GM19238 (cell line): ENCODE measurements around the gene COMMD8.
"Not testable (repeated sequence)": the region's sequence is repeated elsewhere in the genome, so short reads cannot be mapped to it uniquely, and the experiment has no call there.

ENCODE experiments used
- DNase-seq: peaks from one replicate; pipeline ENCODE4 v3.0.0; 2011; ENCODE audit warnings: low spot score; ENCODE audit not compliant: insufficient read length

COMMD8 gene

DNA sequence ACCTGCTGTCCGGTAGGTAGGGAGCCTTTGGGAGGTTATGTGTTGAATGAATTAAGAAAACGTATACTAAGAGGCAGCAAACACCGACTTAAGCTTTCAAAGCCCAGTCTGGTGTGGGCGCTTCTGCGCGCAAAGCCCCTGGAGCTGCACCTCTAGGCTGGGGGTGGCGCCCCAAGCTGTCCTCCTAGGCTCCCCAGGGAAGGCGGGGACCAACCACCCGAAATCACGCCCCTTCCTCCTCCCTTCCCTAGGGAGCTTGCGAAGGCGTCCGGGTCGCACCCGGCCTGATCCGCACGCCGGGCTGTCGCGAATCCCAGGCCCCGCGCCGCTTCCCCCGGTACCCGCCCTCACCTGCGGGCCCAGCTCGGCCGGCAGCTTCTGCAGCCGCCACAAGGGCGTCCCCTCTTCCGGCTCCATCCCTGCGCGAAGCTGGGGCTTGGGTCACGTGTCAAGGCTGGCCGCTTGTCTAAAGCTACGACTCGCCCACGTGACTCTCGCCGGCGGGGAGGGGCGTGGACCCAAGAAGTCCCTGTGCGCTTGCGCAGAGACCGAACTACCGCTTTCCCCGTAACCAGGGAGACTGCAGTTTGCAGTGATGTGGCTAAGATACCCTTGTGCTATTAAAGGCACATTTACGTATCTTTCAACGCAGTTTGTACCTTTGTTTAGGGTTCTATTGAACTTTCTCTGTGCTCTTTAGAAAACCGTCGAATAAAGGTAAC lies at the start of gene COMMD8:
TSS of gene COMMD8 (minus strand) at position 468 of the 722 bp plus-strand sequence. CDS start at position 417, 51 bp downstream.
- DNase-seq, result peak; percentile 80

DNA sequence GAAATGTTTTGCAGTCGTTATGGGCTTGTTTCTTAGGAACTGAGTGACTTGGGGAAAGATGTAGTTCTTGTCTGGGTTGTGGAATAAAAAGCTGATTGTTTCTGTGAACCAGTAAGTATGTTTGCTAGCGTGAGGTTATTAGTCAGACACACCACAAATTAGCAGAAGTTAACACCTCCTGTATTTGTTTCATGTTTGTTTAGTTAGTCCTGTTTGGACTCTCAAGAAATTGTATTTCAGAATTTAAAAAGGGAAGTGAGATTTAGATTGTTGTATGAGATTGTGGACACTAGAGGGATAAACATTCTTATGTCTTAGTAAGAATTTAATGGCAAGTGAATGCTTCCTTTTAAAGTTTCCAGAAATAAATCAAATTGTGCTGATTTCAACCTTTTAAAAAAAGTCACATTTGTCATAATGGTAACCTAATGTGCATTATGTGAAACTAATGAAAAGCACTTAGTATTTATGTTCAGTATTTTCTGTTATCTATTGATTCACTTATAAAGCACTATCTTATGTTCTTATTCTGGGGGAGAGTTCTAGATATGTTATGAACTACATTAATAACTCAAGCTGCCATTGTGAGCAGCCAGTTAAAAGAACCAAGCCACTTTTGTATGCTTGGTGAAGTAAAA lies 47.1 kb upstream of the COMMD8 start:
- DNase-seq, result no peak

DNA sequence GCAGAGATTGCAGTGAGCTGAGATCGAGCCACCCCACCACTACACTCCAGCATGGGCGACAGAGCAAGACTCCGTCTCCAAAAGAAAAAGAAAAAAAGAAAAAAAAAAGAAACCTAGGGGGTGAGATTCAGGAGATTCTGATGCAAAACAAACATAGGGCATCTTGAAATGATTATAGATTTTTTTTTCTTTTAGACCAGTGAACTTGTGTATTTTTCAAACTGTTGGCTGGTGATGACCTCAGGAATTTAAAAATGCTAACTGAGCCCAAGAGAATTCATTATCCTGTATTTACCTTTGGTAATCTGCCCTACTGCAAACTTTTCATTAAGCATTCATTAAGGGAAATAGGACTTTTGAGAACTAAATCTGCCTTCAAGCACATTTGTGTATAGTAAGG lies 42.2 kb upstream of the COMMD8 start:
- DNase-seq, result no peak

DNA sequence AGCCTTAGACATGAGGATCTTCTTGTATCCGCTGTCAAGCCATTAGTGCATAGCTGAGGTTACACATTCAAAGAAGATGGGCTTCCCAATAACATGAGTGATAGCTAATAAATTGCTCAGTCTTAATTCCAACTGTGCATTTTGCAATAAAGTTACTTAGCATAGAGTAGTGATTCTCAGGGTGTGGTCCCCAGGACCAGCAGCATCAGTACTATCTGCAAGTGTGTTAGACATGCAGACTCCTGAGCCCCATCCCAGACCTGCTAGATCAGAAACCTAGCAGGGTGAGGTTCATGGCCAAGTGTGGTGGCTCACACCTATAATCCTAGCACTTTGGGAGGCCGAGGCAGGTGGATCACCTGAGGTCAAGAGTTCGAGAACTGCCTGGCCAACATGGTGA lies 41.6 kb upstream of the COMMD8 start:
- DNase-seq, result no peak

DNA sequence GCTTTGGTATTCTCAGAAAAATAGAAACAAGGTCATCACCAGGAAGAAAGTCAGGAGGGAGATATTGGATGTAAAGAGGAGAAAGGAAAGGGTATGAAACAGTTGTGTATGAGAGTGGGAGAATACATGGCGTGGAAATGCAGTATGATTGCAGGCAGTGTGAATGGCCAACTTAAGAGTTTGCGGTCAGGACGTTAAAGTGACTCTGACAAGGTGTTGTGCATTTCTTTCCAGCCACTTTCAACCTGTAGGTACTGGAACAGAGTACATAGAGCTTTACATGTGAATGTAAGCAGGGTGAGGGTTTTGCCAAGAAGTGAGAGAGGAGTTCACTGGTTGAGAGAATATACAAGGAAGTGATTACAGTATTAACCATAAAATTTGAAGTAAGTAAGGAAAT lies 37.3 kb upstream of the COMMD8 start:
- DNase-seq, result no peak

DNA sequence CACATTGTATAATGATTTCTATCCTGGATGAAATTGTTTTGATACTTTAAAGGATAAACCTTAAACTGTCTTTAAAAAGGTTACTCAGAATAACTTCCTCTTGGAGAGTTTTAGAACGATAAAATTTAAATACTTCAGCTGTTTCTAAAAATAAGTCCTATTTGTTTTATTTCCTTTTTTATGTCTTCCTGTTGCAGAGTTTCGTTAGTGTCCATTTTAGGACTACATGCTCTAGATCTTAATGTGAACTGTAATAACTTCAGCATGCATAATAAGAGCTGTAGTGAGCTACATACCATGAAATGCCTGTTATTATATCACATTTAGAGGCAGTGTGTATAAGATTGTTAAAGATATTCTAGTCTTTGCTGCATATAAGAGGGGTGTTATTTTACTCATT lies 36.2 kb upstream of the COMMD8 start:
- no peak for DNase-seq

DNA sequence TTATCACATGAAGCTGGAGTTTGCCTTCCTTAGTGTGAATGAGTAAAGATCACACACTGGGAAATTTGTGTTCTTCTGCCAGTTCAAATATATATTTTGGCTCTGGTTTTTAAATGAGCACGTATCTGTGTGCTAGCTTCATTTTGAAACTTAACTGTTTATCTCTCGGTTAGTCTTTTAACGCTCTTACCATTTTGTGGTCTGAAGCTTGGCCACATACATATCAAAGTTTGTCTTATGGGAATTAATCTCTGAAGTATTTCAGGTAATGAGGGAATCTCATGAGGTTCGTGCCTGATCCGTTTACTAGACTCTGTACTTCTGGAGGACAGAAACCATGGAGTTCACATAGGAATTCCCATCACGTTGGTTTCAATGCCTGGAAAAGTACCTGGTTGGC lies 35.4 kb upstream of the COMMD8 start:
- no peak for DNase-seq

DNA sequence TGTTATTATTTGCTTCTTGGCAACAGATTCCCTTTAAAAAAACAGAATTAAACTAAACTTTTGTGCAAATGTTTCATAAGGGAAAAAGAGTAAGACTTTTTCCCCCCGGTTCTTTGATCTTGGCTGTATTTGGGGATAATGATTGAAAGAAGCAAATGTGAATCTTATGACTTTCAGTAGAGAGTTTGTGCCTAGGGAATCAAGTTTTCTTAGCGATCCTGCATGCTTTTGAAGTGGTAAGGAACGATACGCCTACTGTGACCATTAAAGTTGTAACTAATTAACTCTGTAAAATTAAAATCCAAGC lies 30.6 kb upstream of the COMMD8 start:
- no peak for DNase-seq

DNA sequence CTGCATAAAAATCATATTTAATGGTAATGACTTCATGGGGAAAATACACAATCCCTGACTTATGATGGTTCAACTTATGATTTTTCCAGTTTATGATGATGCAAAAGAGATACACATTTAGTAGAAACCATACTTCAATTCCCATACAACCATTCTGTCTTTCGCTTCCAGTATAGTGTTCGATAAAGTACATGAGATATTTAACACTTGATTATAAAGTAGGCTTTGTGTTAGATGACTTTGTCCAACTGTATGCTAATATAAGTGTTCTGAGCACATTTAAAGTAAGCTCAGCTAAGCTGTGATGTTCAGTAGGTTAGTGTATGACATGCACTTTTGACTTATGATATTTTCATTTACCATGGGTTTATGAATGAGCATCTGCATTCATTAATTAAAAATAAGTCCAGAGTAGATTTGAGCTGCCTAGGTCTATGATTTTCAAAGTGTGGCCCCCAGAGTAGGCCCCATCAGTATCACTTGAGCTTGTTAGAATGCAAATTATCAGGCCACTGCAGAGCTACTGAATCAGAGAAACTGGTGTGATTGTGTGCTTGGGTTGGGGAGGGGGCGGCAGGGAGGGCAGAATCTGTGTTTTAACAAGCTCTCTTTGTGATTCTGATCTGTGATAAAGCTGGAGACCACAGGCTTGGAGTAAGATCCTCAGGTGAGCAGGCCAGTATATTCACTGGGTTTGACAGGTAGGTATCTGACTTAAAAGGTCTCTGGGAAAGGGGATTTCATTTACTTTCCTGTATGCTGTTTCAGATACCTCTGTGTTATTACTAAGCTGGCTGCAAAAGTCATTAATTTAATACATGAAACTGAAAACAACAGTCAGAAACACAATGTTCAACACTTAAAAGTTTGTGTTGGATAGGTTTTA lies 30.0 kb upstream of the COMMD8 start:
- no peak for DNase-seq

DNA sequence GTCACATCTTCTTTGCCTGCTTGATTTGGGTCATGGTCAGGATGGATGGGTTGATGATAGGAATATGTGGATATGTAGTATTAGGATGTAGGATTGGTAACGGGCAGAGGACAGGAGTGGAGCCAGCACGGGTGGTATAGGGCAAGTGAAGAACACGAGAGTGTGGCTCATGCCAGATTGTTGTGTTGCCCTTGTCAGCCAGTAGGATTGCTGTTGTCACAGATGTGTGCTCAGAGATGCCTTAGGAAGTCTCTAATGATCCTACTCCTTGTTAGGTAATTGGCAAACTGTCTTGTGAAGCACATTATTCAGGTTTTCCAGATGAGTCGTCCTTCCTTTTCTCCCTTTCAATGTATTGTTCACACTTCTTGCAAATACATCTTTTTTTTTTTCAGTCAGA lies 27.0 kb upstream of the COMMD8 start:
- no peak for DNase-seq

DNA sequence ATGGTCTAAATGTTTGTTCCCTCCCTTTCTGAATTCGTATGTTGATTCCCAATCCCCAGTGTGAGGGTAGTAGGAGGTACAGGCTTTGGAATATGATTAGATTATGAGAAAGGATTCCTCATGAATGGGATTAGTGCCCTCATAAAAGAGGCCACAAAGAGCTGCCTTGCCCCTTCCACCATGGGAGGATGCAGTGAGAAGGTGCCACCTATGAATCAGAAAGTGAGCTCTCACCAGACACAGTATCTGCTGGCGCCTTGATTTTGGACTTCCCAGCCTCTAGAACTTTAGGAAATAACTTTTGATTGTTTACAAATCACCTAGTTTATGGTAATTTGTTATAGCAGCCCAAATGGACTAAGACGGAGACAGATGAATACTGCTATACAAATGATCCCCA lies 25.2 kb upstream of the COMMD8 start:
- DNase-seq, result no peak

DNA sequence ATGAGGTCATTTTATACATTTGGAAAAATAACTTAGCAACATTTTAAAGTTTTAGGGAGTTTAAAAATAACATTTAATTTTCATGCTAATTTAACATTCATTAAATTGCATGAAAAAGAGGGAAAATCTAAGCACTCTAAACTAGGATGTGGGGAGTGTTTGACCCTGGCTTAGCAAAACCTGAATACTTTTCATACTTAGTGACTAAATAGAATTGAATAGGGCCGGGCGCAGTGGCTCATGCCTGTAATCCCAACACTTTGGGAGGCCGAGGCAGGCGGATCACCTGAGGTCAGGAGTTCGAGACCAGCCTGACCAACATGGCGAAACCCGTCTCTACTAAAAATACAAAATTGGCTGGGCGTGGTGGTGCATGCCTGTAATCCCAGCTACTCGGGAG lies 23.2 kb upstream of the COMMD8 start:
- DNase-seq, result not testable (repeated sequence)

DNA sequence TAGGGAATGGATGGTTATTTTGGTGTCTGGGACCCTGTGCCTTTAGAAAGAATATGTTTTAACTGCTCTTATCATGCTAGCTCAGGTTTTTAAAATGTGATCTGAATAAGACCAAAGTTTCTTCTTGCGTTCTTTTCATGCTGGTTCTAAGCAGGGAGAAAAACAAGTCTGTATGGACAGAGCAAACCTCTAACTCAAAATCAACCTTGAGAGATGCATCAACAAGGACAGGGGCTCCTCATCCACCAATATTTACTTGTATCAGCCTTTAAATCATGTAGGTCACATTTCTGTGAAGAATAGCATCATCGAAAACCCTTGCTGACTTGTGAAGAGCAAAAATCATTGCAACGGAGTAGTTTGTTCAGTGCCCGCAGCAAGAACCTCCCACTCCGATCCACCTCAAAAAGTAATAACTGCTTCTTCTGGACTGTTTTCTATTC lies 22.8 kb upstream of the COMMD8 start:
- DNase-seq, result no peak

DNA sequence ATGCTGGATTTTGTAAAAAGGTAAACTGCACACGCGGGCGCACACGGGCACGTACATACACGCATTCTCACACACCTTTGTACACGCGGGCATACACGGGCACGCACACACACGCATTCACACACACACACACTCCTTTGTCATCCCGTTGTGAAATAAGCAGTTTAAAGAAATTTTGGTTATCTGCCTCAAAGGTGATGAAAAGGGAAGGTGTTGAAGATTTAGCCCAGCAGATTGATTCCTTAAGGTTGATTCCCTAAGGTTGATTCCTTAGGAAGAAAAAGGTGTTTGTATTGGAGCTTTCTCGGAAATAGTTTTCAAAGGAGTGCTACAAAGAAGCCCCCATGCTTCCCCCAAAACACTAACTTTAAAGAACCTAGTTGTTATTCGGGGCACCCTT lies 22.3 kb upstream of the COMMD8 start:
- no peak for DNase-seq

DNA sequence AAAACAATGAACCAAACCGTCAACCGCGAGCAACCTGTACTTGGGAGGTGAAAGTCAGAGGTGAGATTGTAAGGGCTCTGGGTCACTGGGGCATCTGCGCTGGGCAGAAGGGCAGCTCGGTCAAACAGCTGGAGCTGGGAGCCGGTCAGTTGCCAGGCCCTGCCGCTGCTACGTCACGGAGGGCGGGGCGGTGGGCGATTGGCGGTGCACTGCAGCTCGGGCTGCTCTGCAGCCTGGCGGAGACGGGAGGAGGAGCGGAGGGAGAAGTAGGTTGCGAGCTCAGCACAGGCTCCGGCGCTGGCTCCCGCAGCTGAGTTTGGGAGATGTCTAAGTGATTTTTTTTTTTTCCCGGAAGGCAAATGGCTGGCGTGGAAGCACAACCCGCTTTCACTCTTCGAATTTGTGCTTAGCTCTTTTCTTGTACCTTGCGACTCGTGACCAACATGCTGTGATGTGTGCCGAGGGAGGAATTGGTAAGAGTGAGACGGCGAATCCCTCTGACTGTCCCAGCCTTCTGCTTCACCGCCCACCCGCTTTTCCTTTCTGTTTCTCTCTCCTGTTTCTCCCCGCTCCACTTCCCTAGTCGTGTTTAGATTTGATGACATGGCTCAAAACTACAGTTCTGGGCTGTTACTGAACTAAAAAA lies 21.7 kb upstream of the COMMD8 start, which contains the start of gene ATP10D:
TSS of gene ATP10D (plus strand) at position 229 of the 646 bp plus-strand sequence. CDS start 27,266 bp downstream, outside the sequence.
- peak; percentile 67 for DNase-seq

DNA sequence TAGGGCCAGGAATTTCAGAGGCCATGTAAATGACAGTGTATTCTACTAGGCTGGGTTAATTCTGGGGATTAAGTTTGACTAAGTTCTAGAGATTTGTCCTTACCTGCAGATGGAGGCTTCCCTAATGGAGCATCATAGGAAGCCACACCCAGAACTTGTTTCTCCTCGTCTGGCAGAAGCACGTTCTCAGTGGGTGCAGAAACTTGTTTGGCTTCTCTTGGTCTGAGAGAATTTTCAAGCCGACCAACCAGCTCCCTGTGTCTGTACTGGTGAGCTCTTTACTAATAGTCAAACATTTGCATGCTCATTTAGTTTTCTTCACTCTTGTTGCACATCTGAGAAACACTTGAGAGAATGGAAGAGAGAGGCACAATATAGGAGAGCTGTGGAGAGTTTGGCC lies 20.7 kb upstream of the COMMD8 start:
- no peak for DNase-seq

DNA sequence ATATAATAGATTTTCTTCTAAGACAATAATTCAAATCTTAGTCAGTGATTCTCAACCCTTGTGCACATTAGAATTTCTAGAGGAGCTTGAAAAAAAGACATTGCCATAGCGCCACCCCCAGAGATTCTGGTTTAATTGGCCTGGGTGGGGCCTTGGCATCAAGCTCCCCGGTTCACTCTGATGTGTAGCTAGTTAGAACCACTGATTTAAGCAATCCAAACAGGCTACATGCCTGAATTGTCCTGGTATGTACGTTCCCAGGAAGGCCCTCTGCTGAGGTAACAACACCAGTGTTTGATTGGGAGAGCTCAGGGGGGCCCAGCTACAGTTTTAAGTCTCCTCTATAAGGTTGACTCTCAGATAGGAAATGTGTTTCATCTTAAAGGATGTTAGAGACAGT lies 20.2 kb upstream of the COMMD8 start:
- no peak for DNase-seq

DNA sequence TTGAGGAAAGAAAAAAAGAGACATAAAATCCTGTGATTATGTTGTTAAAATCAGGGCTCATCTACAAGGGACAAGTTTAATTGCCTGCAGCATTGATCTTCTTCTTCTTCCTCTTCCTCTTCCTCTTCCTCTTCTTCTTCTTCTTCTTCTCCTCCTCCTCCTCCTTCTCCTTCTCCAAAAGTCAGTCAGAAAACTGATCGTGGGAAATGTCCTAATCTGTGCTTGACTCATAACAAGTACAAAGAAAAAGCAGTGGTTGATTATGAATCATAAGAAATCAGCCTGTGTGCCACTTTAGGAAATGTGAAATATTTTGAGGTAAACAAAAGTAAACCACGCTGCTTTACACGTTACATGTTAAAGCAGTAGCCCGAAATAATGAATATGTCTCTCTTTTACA lies 18.8 kb upstream of the COMMD8 start:
- DNase-seq, result no peak

DNA sequence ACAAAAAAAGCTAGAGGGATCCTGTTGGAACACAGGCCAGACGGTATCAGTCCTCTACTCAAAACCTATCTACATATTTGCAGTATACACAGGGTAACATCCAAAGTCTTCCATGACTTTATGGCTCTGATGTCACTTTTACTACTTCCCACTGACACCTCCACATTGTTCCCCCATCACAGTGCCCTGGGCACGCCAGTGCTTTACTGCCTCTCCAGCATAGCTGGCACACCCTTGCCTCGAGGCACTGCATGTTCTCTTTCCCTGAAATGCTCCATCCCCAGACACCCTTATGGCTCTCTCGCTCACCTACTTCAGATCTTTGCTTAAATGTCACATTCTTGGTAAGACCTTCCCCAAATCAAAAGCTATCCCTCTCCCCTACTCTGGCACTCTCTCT lies 15.3 kb upstream of the COMMD8 start:
- DNase-seq, result no peak

DNA sequence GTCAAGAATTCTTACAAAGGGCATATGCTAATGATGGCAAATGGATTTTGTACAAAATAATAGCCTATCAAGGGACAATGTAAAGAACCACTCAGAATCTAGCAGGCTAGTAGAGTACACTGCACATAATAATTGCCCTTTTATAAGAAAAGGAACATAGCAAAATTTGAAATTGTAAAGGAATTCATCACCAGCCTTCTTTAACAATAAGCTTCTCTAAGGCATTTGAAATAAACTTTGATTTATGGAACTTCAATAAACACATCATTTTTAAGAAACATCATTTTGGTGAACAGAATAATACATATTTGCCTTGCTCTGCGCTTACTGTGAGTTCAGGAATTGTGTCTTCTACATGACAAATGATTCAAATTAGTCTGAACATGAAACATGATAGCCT lies 11.9 kb upstream of the COMMD8 start:
- DNase-seq, result no peak

DNA sequence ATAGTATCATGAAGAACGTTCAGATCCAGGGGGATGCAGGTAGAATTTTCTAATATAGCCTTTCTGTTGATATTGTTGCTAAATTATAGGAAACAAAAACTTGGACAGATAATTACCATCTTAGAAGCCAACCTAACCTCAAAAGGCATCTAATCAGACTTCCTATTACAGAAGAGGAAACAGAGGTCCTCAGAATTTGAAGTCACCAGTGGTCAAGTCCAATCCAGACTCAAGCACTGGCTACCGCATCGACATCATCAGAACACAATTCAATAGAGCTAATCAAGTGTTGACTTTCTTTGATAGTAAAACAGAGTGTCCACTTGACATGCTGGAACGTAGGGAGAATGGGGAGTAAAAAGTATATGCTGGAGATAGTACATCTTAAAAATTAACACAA lies 11.3 kb upstream of the COMMD8 start:
- no peak for DNase-seq
